H1 (cell line): ENCODE data around the gene ZNF442. TPM values are rescaled to one million over a fixed set of nuclear protein-coding genes. Genes with fewer than 3 reads are reported as not detected.

ENCODE experiments used
- BCL11A ChIP-seq, 2 experiments: IDR thresholded peaks; one replicate each; pipeline ENCODE4 v1.6.1; 2011; ENCODE audit warnings: low read depth in 2 of 2, low read length in 2 of 2, mild to moderate bottlenecking in 2 of 2
- CHD1 ChIP-seq: IDR thresholded peaks from 2 replicates; pipeline ENCODE4 v1.6.1; 2012; ENCODE audit warnings: low read depth, low read length, improper control_type of control experiment
- CTBP2 ChIP-seq: IDR thresholded peaks from 2 replicates; pipeline ENCODE4 v1.7.0; 2011; ENCODE audit warnings: borderline replicate concordance, mild to moderate bottlenecking, moderate library complexity, mixed read lengths, low read length; ENCODE audit not compliant: insufficient read depth, insufficient read length
- HDAC2 ChIP-seq, 2 experiments: fragments of 300-600 bp in 1 of 2; sonication (generic) in 1 of 2; IDR thresholded peaks; 2 replicates each; pipeline ENCODE4 v1.6.1; 2011 to 2012; ENCODE audit warnings: low read depth in 2 of 2, low read length in 2 of 2, mild to moderate bottlenecking in 2 of 2, moderate library complexity in 2 of 2, borderline replicate concordance in 1 of 2, inconsistent platforms in 1 of 2
- JUND ChIP-seq: IDR thresholded peaks from 2 replicates; pipeline ENCODE4 v1.6.1; 2011; ENCODE audit warnings: mild to moderate bottlenecking, improper control_type of control experiment, low read length
- KDM1A ChIP-seq: fragments of 200-600, 300-600 bp; sonication (generic); IDR thresholded peaks from 2 replicates; pipeline ENCODE4 v1.7.1; 2016; ENCODE audit warnings: mild to moderate bottlenecking, low read length, borderline replicate concordance
- KDM5A ChIP-seq: fragments of 200-600 bp; IDR thresholded peaks from 2 replicates; pipeline ENCODE4 v1.7.1; 2012; ENCODE audit warnings: mild to moderate bottlenecking, low read length, inconsistent platforms, mixed read lengths
- RBBP5 ChIP-seq: IDR thresholded peaks from 2 replicates; pipeline ENCODE4 v1.7.1; 2012; ENCODE audit warnings: low read depth, mild to moderate bottlenecking, inconsistent platforms, low read length, moderate library complexity, borderline replicate concordance
- RFX5 ChIP-seq: IDR thresholded peaks from 2 replicates; pipeline ENCODE4 v1.6.1; 2011; ENCODE audit warnings: low read depth, low read length, improper control_type of control experiment, borderline replicate concordance
- SUZ12 ChIP-seq: fragments of 200-600 bp; sonication (generic); IDR thresholded peaks from 2 replicates; pipeline ENCODE4 v1.6.1; 2012; ENCODE audit warnings: mild to moderate bottlenecking, inconsistent platforms, low read length, moderate library complexity, mixed read lengths
- TEAD4 ChIP-seq: IDR thresholded peaks from 2 replicates; pipeline ENCODE4 v1.6.1; 2012; ENCODE audit warnings: low read depth, low read length, inconsistent platforms, mixed read lengths
- polyA plus RNA-seq, 7 experiments: library from polyadenylated mRNA; depleted of rRNA in 3 of 7; stranded (reverse) in 5 of 7; unstranded in 2 of 7; fragments of >200 nt in 5 of 7; fragments of 200-250 nt in 2 of 7; gene quantifications; 1 replicate in 5 of 7; 2 replicates in 1 of 7; 4 replicates in 1 of 7; pipeline versions ENCODE4 v1.2.1 to v1.2.3, GENCODE V29; 2011 to 2013; ENCODE audit warnings: missing spikeins in 2 of 7, mixed read lengths in 2 of 7
- total RNA-seq: library from RNA; stranded (reverse); fragmentation: NEBNext Ultra II Directional; extraction: Animal tissue kit (Norgen Biotek cat#: 25700); gene quantifications from 2 replicates; pipeline ENCODE4 v1.2.1, GENCODE V29; 2021

The ZNF442 gene
- total and polyA plus RNA-seq, 2 of the 8 experiments (the other 6 are each of a cell fraction or from before 2014, with no cell fraction given), result 0.60 to 2.4 TPM

- TF ChIP-seq HDAC2 (IDR thresholded peaks at IDR 0.05; ENCODE audit: borderline replicate concordance in 1 of 2, low read depth in 2 of 2, low read length in 2 of 2), result peak; percentile 43 to 83; a peak in 1 of 4 replicates
- TF ChIP-seq CTBP2, result no peak
- TF ChIP-seq JUND, result no peak
- TF ChIP-seq TEAD4, result no peak
- no peak for TF ChIP-seq KDM5A
- no peak for TF ChIP-seq CHD1
- TF ChIP-seq RFX5, result no peak
- TF ChIP-seq RBBP5, result no peak
- TF ChIP-seq BCL11A (IDR thresholded peaks at IDR 0.05; ENCODE audit: low read depth in 2 of 2, low read length in 2 of 2), result no peak
- TF ChIP-seq SUZ12, result no peak
- TF ChIP-seq KDM1A, result no peak
Measured at GRCh38 chr19:12400633-12401502, 35.4 kb upstream of the ZNF442 start, which contains the start of gene ZNF799 (continued).
